HG02852 (cell line): ENCODE results near the gene ATP9A.

Experiments used
- ATAC-seq: cut with Tn5 transposase; IDR thresholded peaks from one replicate; pipeline ENCODE4 v1.9.1; 2021; ENCODE audit warnings: mild to moderate bottlenecking, moderate library complexity; ENCODE audit not compliant: unreplicated experiment

ATP9A gene

DNA sequence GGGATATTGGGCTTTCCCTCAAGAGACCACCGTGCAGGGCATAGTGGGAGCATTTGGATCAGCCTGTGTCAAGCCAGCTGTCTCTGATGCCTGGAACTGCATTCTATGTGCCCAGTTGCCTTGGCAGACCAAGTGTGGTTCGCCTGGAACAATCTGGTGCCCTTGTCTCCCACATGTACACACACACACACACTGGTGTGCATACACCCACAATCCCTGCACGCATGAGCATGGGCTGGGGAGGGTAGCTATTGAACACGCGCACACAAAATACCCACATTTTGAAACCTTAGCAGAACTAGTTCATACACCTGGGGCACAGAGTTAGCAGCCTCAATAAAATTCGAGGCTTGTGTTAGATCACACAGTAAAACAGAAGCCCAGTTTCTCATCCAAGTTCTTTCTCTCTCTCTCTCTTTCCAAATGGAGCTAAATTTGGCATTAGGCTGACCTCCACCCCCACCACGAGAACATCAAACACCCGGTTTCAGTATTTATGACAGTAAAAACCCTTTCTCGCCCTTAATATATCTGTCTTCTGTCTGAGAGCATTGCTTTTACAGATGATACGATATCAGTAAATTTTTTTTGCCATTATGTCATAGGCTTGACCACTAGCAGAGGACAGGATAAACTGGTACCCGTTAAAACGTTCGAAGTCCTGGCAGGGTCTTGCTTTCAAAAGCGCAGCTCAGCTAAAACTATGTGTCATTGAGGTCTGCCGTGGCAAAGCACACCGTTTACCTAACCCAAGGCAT lies 207.5 kb downstream of the ATP9A start:
- no peak for ATAC-seq

DNA sequence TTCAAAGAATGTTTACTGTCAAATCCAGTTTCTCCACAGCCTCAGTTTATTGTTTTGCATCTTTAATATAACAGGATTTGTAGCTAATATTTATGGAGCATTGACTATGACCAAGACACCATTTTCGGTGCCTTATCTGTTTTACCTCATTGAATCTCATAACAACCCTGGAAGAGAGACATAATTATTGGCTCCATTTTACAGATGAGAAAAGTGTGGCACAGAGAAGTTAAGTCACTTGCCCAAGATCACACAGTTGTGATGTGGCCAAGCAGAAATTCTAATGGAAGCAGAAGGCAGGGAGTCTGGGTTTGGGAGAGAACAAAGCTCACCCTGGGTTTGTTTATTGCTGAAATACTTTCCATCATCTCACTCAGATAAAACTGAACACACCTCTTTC lies 208.1 kb downstream of the ATP9A start:
- no peak for ATAC-seq

DNA sequence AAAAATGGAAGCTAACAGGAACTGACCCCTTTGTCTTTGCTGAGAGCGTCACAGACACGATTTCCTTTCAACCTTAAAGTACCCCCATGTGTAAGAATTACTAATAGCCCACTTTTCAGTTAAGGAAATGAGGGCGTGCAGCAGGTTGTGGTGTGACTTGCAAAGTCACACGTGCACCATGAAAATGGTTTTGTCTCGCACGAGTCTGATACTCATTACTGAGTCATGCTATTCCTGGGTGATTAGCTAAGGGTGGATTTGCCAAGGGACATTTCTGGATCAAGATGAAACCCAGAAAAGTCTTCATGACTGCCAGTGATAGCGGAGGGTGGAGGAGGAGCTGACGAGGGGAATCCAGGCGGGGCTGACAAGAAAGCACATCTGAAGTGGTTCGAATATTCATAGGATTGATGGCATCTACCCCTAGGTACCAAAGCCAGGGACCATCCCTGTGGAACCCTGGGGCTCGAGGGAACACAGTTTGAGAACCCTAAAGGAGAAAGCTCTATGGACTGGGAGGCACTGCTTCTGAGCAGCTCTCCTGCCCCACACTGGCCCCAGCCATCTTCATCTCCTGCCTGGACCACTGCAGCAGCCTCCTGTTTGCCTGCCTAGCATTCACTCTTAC lies 213.5 kb downstream of the ATP9A start:
- no peak for ATAC-seq

DNA sequence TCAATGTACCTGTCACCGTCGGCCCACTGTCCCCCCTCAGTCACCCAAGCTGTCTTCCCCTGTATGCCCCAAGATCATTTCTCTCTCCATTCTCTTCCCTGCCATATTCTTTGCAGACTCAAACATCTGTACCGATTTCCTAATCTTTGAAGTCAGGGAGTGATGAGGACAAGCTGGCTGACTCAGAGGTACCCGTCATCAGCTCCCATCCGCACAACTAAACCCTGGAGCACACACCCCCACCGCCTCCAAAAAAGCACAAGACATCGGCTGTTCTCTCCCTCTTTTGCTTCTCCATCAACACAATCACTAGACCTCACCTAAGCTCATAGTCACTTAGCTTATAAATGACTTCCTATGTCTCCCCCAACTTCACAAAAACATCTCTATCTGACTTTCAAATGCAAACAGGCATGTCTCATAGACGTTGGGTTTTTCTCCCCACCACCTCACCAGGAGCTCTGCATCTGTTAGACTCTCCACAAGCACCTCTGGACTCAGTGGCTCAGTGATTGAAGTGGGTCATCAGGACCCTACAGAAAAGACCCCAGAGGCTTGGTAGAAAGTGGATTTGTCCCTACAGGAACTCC lies 214.2 kb downstream of the ATP9A start:
- no peak for ATAC-seq

DNA sequence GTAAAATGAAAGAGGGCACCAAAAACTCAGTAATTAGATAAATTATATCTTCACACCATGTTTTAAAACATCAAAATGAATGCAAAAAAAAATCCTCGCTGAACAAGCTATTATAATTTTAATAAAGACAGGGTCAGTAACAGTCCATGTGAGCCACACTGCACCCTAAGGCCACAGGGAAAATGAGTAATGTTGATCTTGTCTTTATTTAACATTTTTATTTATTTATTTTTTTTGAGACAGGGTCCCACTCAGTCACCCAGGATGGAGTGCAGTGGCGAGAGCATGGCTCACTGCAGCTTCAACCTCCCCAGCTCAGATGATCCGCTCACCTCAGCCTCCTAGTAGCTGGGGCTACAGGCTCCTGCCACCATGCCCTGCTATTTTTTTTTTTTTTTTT lies 217.0 kb downstream of the ATP9A start:
- no peak for ATAC-seq

DNA sequence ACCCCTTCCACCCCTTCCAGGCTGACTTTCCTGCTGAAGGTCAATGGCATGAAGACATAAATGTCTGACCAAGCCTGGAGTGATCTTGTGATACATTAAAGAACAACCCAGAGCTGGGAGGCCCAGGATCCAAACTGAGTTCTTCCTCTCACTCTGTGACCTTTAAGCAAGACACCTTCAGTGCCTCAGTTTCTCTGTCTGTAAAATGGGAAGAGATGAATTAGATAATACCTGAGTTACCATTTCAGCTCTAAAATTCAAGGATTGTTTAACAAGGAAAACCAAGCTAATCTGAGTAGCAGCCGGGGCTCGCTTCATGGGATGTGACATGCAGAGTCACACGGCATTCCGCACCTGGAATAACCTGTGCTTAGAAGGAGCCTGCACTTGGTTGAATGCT lies 218.7 kb downstream of the ATP9A start:
- ATAC-seq: no peak

DNA sequence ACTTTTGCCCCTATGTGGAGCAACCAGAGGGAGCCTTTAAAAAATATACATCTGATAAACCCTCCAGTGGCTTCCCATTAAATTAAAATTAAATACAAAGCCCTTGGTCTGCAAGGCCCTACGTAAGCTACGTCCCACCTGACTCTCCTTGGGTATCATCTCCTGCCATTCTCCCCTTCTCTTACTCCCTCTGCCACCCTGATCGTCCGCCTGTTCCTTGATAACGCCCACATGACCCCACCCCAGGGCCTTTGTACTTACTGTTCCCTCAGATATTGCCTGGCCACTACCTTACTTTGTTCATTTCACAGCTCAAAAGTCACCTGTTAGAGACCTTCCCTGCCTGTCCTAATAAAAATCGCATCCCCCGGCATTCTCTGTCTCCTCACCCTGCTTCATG lies 220.2 kb downstream of the ATP9A start:
- ATAC-seq: no peak
